ENCODE measurements around the gene SH3PXD2B.

DNA sequence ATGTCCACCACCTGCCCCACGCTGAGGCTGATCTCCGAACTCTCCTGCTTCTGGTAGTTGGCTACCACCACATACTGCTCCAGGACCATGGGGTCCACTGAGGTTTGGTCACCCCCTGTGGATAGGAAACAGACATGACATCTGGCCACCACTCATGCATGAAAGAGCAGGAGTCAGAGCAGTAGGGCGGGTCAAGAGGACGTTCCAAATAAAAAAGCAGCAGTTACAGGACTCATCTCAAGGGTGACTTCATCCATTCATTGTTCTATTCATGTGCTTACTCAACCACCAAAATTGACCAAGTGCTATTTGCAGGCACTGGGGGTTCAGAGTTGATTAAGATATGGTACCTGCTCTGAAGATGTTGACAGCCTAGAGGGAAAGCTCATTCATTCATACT, 91.6 kb downstream of the SH3PXD2B start:
- no peak for TF ChIP-seq POLR2A (IDR thresholded peaks at IDR 0.05; ENCODE audit: low read depth, low read length)
- TF ChIP-seq POLR2AphosphoS5 (IDR thresholded peaks at IDR 0.05; ENCODE audit: low read depth, low read length), result no peak
- no peak for TF ChIP-seq TAF1 (IDR thresholded peaks at IDR 0.05; ENCODE audit: low read depth, low read length)

Data from GM12891 (cell line).